Cardiac fibroblast (primary cell): Measurements from ENCODE around the gene UGT3A1.
"Not testable (repeated sequence)": the region's sequence is repeated elsewhere in the genome, so short reads cannot be mapped to it uniquely, and the experiment has no call there.

Experiments used
- DNase-seq, 2 donors: peaks; one replicate each; pipeline versions ENCODE4 v3.0.0 to v3.0.0-alpha.2; 2010; ENCODE audit warnings: low read depth in 2 of 2
- H3K4me3 ChIP-seq, 2 donors: replicated peaks in 1 of 2; 1 replicate in 1 of 2; 2 replicates in 1 of 2; pipeline ENCODE4 v1.5.1; 2011; ENCODE audit warnings: low read depth in 2 of 2, low read length in 2 of 2, mild to moderate bottlenecking in 2 of 2, moderate library complexity in 1 of 2
- TF ChIP-seq, protein P1 (sequence below): IDR thresholded peaks from one replicate; pipeline ENCODE4 v1.5.1; 2011; ENCODE audit warnings: low read depth, mild to moderate bottlenecking, low read length, inconsistent platforms

The UGT3A1 gene

GRCh38 chr5:35990941-35991611 lies at the start of gene UGT3A1:
TSS of gene UGT3A1 (minus strand) at chr5:35991390. CDS start at chr5:35991240, 150 bp downstream.
- TF ChIP-seq, protein P1, sequence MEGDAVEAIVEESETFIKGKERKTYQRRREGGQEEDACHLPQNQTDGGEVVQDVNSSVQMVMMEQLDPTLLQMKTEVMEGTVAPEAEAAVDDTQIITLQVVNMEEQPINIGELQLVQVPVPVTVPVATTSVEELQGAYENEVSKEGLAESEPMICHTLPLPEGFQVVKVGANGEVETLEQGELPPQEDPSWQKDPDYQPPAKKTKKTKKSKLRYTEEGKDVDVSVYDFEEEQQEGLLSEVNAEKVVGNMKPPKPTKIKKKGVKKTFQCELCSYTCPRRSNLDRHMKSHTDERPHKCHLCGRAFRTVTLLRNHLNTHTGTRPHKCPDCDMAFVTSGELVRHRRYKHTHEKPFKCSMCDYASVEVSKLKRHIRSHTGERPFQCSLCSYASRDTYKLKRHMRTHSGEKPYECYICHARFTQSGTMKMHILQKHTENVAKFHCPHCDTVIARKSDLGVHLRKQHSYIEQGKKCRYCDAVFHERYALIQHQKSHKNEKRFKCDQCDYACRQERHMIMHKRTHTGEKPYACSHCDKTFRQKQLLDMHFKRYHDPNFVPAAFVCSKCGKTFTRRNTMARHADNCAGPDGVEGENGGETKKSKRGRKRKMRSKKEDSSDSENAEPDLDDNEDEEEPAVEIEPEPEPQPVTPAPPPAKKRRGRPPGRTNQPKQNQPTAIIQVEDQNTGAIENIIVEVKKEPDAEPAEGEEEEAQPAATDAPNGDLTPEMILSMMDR: no peak
- DNase-seq: no peak
- H3K4me3 ChIP-seq: no peak within 1 kb of the TSS

DNA sequence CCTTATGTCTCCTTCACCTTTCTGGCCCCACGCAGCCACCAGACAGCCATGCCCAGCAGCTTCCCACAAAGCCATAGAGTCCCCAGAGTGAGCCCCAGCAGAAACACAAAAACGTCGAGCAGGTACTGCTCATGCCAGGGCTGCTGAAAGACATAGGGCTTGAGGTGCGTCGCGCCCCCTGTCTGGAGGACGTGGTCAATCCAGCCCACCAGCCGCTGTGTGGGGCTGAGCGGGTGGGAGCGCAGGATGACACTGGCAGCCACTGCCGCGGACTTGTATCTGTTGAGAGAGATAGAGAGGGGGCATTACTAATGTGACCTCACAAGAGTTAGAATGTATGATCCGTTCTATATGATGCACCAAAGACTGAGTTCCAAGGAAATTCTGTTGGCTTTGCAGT lies 44.5 kb upstream of the UGT3A1 start:
- no peak for DNase-seq
- TF ChIP-seq, protein P1: no peak
- H3K4me3 ChIP-seq: no peak overlapping the region

- DNase-seq, H3K4me3 ChIP-seq: not testable (repeated sequence)
Observed at GRCh38 chr5:36034536-36035134, 43.4 kb upstream of the UGT3A1 start.

GRCh38 chr5:36033486-36033885 lies 42.3 kb upstream of the UGT3A1 start:
- no peak for DNase-seq
- TF ChIP-seq, protein P1: no peak
- no peak overlapping the region for H3K4me3 ChIP-seq

DNA sequence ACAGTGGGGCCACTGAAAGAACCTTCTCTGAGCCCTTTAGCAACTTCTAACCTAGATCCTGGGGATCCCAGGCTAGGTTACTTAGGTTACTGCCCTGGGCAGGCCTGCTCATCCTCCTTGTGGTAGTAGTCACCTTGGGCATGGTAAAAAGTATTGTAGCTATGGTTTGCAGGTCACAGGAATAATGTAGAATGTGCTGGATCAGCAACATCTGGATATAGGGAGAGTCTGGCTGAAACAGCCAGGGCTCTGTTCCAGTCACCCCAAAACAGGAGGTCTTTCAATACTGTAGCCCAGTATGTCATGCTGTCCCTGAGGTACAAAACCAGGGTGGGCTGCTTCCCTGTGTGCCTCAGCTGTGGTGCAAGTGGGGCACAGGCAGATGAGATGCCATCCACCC lies 41.9 kb upstream of the UGT3A1 start:
- no peak overlapping the region for H3K4me3 ChIP-seq
- TF ChIP-seq, protein P1: no peak

GRCh38 chr5:36031223-36031622 lies 40.0 kb upstream of the UGT3A1 start:
- TF ChIP-seq, protein P1: no peak
- no peak for DNase-seq
- H3K4me3 ChIP-seq: no peak overlapping the region

More for the DNA sequence above, 41.9 kb upstream of the UGT3A1 start:
- DNase-seq: no peak

- TF ChIP-seq, protein P1: no peak
- no peak for DNase-seq
- no peak overlapping the region for H3K4me3 ChIP-seq
Observed at GRCh38 chr5:36029914-36030313, 38.7 kb upstream of the UGT3A1 start.
